GM23248 (cell line): ENCODE data around the gene ORM1. TPM values are rescaled to one million over a fixed set of nuclear protein-coding genes. Genes with fewer than 3 reads are reported as not detected.
"Not testable (repeated sequence)": the region's sequence is repeated elsewhere in the genome, so short reads cannot be mapped to it uniquely, and the experiment has no call there.

Experiments
- DNase-seq: peaks from one replicate; pipeline ENCODE4 v3.0.0-alpha.2; 2015
- H2AFZ ChIP-seq: fragments of 200-600 bp; sonication (generic); 2 replicates; pipeline ENCODE4 v1.6.1; 2016; ENCODE audit warnings: antibody characterized with exemption
- H3F3A ChIP-seq: fragments of 200-600 bp; sonication (generic); 2 replicates; pipeline ENCODE4 v1.6.1; 2016; ENCODE audit warnings: mild to moderate bottlenecking, antibody characterized with exemption, mixed run types; ENCODE audit not compliant: insufficient read depth
- H3K27ac ChIP-seq: fragments of 200-600 bp; sonication (generic); 2 replicates; pipeline ENCODE4 v1.5.1; 2016; ENCODE audit warnings: mild to moderate bottlenecking
- H3K27me3 ChIP-seq: fragments of 200-600 bp; sonication (generic); replicated peaks from 2 replicates; pipeline ENCODE4 v1.6.1; 2016; ENCODE audit warnings: mild to moderate bottlenecking; ENCODE audit not compliant: insufficient read depth
- H3K36me3 ChIP-seq: fragments of 200-600 bp; sonication (generic); 2 replicates; pipeline ENCODE4 v1.6.1; 2016; ENCODE audit warnings: low read depth, mild to moderate bottlenecking
- H3K4me1 ChIP-seq: fragments of 200-600 bp; sonication (generic); 2 replicates; pipeline ENCODE4 v1.6.1; 2016; ENCODE audit warnings: mild to moderate bottlenecking; ENCODE audit not compliant: insufficient read depth
- H3K4me2 ChIP-seq: fragments of 200-600 bp; sonication (generic); one replicate; pipeline ENCODE4 v1.6.1; 2016; ENCODE audit warnings: mild to moderate bottlenecking; ENCODE audit not compliant: unreplicated experiment
- H3K4me3 ChIP-seq: fragments of 200-600 bp; sonication (generic); 2 replicates; pipeline ENCODE4 v1.5.1; 2016; ENCODE audit warnings: mild to moderate bottlenecking
- H3K79me2 ChIP-seq: fragments of 200-600 bp; sonication (generic); 2 replicates; pipeline ENCODE4 v1.6.1; 2016; ENCODE audit warnings: mild to moderate bottlenecking; ENCODE audit not compliant: insufficient read depth
- H3K9ac ChIP-seq: fragments of 200-600 bp; sonication (generic); 2 replicates; pipeline ENCODE4 v1.6.1; 2016; ENCODE audit warnings: mild to moderate bottlenecking
- H3K9me2 ChIP-seq: fragments of 200-600 bp; sonication (generic); 2 replicates; pipeline ENCODE4 v1.6.1; 2016; ENCODE audit warnings: mixed run types, mild to moderate bottlenecking, moderate library complexity; ENCODE audit not compliant: insufficient read depth
- H3K9me3 ChIP-seq: fragments of 200-600 bp; sonication (generic); one replicate; pipeline ENCODE4 v1.6.1; 2017; ENCODE audit warnings: low read depth
- H4K20me1 ChIP-seq: fragments of 200-600 bp; sonication (generic); 2 replicates; pipeline ENCODE4 v1.6.0; 2016; ENCODE audit not compliant: insufficient read depth
- EZH2 ChIP-seq: fragments of 200-600 bp; sonication (generic); IDR thresholded peaks from 2 replicates; pipeline ENCODE4 v1.6.1; 2018; ENCODE audit warnings: antibody characterized with exemption, mild to moderate bottlenecking; ENCODE audit not compliant: insufficient read depth, poor library complexity, severe bottlenecking
- EZH2phosphoT487 ChIP-seq: fragments of 200-600 bp; sonication (generic); IDR thresholded peaks from 2 replicates; pipeline ENCODE4 v1.6.1; 2018; ENCODE audit warnings: antibody characterized with exemption, moderate library complexity, mild to moderate bottlenecking, low read depth; ENCODE audit not compliant: insufficient read depth
- WGBS, 2 experiments: methylation state at CpG; one replicate each; pipeline ENCODE4 v1.1.6; 2015 to 2017; ENCODE audit warnings: low lambda C conversion rate in 2 of 2, low coverage in 1 of 2; ENCODE audit errors: missing lambda C conversion rate in 2 of 2; 5-methylcytosine and 5-hydroxymethylcytosine counted together
- in situ Hi-C: fragments of 300-500 bp; cut with MboI; formaldehyde crosslinking; loops from 2 replicates; pipeline ENCODE4 v1.15.0; 2020
- polyA plus RNA-seq: library from polyadenylated mRNA; unstranded; fragments of >200 nt; fragmentation: Nextera tagmentation; extraction: Ambion mirVana; gene quantifications from 2 replicates; pipeline ENCODE4 v1.2.1, GENCODE V29; 2016
- total RNA-seq: library from RNA; depleted of rRNA; stranded (reverse); fragments of >200 nt; shearing (Covaris generic); gene quantifications from 2 replicates; pipeline ENCODE4 v1.2.3, GENCODE V29; 2014

Gene ORM1
- total and polyA plus RNA-seq, 2 experiments from 2014 or later: not detected

DNA sequence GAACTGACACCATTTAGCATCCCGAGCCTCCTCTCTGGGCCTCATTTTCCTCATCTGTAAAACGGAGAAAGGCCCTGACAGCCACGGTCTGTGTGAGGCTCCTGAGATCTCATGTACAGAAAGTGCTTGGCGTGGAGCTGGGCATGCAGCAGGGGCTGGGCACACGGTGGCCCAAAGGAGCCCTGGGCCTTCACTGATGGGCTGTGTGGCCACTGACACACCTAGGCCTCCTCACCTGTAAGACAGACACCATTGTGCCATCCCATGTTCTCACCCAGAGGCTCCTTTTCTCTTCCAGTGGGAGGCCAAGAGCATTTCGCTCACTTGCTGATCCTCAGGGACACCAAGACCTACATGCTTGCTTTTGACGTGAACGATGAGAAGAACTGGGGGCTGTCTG is 1.6 kb downstream of the ORM1 start:
- H3K9me3 ChIP-seq: no peaks in the 10 kb centered on the region
- no peaks in the 10 kb centered on the region for H3K4me1 ChIP-seq
- no peak overlapping the region for H3K4me2 ChIP-seq
- no peak for DNase-seq
- H3K9ac ChIP-seq: no peak overlapping the region
- TF ChIP-seq EZH2 (no peak), EZH2phosphoT487 (no peak)
- WGBS, 2 experiments: 74 to 86% methylated on average over 7 to 8 of the region's 8 CpGs
- H3K36me3 ChIP-seq: no peaks in the 10 kb centered on the region
- no peaks in the 10 kb centered on the region for H3F3A ChIP-seq
- no peaks in the 10 kb centered on the region for H3K9me2 ChIP-seq
- H3K27me3 ChIP-seq: no peaks in the 10 kb centered on the region
- no peak overlapping the region for H3K27ac ChIP-seq
- H2AFZ ChIP-seq: no peak overlapping the region
- in situ Hi-C loops: no loop called here
- no peaks in the 10 kb centered on the region for H4K20me1 ChIP-seq
- no peak overlapping the region for H3K4me3 ChIP-seq
- no peaks in the 10 kb centered on the region for H3K79me2 ChIP-seq

DNA sequence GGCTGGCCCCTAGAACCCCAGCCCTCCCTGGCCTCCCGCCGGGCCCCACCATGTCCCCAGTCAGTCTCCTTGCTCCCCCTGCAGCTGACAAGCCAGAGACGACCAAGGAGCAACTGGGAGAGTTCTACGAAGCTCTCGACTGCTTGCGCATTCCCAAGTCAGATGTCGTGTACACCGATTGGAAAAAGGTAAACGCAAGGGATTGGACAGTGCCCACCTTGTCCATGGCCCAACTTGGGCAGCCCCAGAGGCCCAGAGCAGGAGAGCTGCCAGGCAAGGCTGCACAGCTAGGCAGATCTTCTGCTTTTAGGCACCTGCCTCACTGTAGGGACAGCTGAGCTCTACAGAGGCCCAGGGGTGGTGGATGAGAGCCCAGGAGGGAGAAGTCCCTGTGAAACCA is 2.1 kb downstream of the ORM1 start:
- H4K20me1 ChIP-seq, H3K9ac ChIP-seq, in situ Hi-C loops, H3K4me3 ChIP-seq, H3K79me2 ChIP-seq, H3K9me3 ChIP-seq, H3K4me2 ChIP-seq, H3K4me1 ChIP-seq, DNase-seq, H3K9me2 ChIP-seq, H3K27ac ChIP-seq, H3K36me3 ChIP-seq, H3K27me3 ChIP-seq, H3F3A ChIP-seq, H2AFZ ChIP-seq: not testable (repeated sequence)
- WGBS, 2 experiments: 78 to 81% methylated on average over 7 to 9 of the region's 9 CpGs

DNA sequence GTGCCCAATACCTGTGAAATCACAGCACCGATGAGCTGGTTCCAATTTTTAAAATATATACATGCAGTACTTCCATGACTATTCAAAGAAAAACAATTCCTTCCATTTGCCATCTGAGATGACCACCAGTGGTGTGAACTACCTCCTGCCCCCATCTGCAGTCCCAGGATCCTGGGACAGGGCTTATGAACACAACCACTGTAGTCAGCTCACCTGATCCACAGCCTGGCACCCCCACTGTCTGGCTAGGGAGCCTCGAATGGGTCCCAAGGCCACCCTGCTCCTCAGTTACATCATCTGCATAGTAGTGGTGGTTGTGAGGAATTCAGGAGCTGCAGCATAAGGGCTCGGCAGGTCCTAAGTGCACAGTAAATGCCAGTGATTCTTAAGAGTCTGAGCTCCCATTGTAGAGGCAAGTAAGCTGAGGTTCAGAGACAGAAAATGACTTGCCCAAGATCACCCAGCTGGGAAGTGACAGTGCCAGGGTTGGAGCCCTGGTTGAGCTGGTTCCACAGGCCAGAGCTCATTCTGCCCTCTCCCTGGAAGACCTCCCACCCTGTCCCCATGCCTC is 2.9 kb downstream of the ORM1 start:
- H3K4me2 ChIP-seq, H2AFZ ChIP-seq, H3K27me3 ChIP-seq, DNase-seq, H3K4me1 ChIP-seq, H3K9me2 ChIP-seq, H3K36me3 ChIP-seq, in situ Hi-C loops, H3K27ac ChIP-seq, H3K9ac ChIP-seq, H3K4me3 ChIP-seq, H3K9me3 ChIP-seq, H4K20me1 ChIP-seq, H3K79me2 ChIP-seq, H3F3A ChIP-seq: not testable (repeated sequence)
- WGBS, 2 experiments: 68 to 75% methylated on average over 3 of the region's 3 CpGs

DNA sequence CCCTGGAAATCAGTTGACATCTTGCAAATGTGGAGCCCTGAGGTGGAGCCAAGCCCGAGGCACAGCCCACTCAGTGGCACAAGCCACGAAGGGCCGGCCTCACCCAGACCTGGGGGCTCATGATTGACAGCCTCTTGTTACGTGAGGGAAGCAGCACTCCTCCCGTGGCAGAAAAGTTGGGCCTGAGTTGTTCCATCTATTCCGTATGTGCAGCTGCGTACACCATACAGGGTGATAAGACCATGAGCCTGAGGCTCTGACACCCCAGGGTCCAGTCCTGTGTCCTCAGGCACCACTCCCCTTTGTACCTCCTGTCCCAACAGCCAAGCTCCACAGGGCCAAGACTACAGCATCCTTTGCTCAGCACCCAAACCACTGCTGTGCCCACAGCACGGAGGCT is 4.9 kb downstream of the ORM1 start:
- DNase-seq: no peak
- H4K20me1 ChIP-seq: no peaks in the 10 kb centered on the region
- H2AFZ ChIP-seq: no peak overlapping the region
- TF ChIP-seq EZH2phosphoT487: no peak
- no peak for TF ChIP-seq EZH2
- H3K9ac ChIP-seq: no peak overlapping the region
- H3K9me3 ChIP-seq: no peaks in the 10 kb centered on the region
- H3K9me2 ChIP-seq: no peaks in the 10 kb centered on the region
- H3K4me2 ChIP-seq: no peak overlapping the region
- no peak overlapping the region for H3K4me3 ChIP-seq
- H3K36me3 ChIP-seq: no peaks in the 10 kb centered on the region
- H3K27me3 ChIP-seq: no peaks in the 10 kb centered on the region; the same call in 1 of the 2 replicates
- no peaks in the 10 kb centered on the region for H3K4me1 ChIP-seq
- no peaks in the 10 kb centered on the region for H3K79me2 ChIP-seq
- no peaks in the 10 kb centered on the region for H3F3A ChIP-seq
- no peak overlapping the region for H3K27ac ChIP-seq
- in situ Hi-C loops: no loop called here
- 74 to 80% methylated on average over 8 of the region's 8 CpGs for WGBS, 2 experiments

DNA sequence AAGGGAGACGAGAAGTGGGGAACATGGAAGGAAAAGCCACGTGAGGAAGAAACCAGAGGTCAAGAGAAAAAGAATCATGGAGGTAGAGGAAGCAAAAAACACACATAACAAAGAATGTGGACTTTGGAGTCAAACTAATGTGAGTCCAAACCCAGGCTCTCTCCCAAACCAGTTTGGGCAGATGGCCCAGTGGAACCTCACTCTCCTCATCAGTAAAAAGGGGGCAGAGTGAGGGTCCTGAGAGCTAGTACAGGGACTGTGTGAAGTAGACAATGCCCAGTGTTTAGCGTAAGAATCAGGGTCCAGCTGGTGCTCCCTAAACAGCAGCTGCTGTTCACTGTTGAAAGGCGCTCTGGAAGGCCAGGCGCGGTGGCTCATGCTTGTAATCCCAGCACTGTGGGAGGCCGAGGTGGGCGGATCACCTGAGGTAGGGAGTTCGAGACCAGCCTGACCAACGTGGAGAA is 5.5 kb downstream of the ORM1 start:
- H4K20me1 ChIP-seq, H3K79me2 ChIP-seq, H3K4me1 ChIP-seq, H3K36me3 ChIP-seq, H3F3A ChIP-seq, DNase-seq, H3K9me3 ChIP-seq, H3K4me3 ChIP-seq, H3K27ac ChIP-seq, in situ Hi-C loops, H3K9ac ChIP-seq, H3K27me3 ChIP-seq, H3K9me2 ChIP-seq, H3K4me2 ChIP-seq, H2AFZ ChIP-seq: not testable (repeated sequence)
- 90 to 94% methylated on average over 10 of the region's 10 CpGs for WGBS, 2 experiments

DNA sequence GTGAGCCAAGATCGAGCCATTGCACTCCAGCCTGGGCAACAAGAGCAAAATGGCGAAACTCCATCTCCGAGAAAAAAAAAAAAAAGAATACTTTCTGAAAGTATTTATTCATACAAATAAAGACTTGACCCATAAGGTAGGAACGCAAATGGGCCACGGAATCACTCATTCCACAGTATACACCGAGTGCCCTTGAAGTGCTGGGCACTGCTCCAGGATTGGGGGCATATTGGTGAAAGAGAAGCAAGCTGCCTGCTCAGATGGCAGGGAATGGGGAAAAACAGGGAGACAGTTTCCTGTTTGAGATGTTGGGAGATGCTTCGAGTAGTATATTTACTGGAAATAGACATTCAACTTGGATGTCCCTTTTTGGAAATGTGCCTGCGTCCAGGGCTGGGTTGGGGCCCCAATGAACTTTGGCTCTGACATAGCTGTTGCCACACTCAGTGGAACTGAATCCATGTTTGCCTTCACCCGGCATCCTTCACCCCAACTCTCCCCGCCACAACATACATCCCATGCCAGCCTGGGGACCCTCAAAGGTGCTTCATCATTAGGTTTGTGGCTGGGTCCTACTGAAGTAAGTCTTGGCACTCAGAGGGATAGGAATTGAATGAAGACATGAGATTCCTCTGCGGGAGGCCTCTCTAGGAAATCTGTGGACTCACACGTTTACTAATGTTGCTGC is 6.2 kb downstream of the ORM1 start:
- 60 to 70% methylated on average over 9 to 11 of the region's 12 CpGs for WGBS, 2 experiments
- H3K4me1 ChIP-seq, H3K4me2 ChIP-seq, H4K20me1 ChIP-seq, H3K9me2 ChIP-seq, in situ Hi-C loops, H3K9ac ChIP-seq, DNase-seq, H3K4me3 ChIP-seq, H2AFZ ChIP-seq, H3K27ac ChIP-seq, H3K27me3 ChIP-seq, H3F3A ChIP-seq, H3K79me2 ChIP-seq, H3K36me3 ChIP-seq, H3K9me3 ChIP-seq: not testable (repeated sequence)

DNA sequence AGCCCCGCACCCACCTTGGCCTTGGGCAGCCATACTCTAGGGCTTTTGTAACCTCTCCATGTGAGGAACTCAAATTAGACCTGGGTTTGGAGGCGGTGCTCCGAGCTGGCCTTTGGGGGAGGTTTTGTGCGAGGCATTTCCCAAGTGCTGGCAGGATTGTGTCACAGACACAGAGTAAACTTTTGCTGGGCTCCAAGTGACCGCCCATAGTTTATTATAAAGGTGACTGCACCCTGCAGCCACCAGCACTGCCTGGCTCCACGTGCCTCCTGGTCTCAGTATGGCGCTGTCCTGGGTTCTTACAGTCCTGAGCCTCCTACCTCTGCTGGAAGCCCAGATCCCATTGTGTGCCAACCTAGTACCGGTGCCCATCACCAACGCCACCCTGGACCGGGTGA is 6.7 kb downstream of the ORM1 start, which contains the start of gene ORM2:
TSS of gene ORM2 (plus strand) at position 245 of the 398 bp plus-strand sequence. CDS start at position 281, 36 bp downstream.
- H3K79me2 ChIP-seq, H2AFZ ChIP-seq, DNase-seq, H4K20me1 ChIP-seq, H3K4me2 ChIP-seq, H3K27me3 ChIP-seq, H3K36me3 ChIP-seq, H3F3A ChIP-seq, H3K9me2 ChIP-seq, H3K9me3 ChIP-seq, H3K9ac ChIP-seq, in situ Hi-C loops, H3K4me1 ChIP-seq, H3K27ac ChIP-seq, H3K4me3 ChIP-seq: not testable (repeated sequence)
- WGBS, 2 experiments: 0 to 66% methylated on average over 1 to 3 of the region's 10 CpGs
